ENCODE data around the gene MYO5C. TPM values are rescaled to one million over a fixed set of nuclear protein-coding genes. Genes with fewer than 3 reads are reported as not detected.

The MYO5C gene
- total RNA-seq, 4 donors from 2014 or later, result 56.1 to 151 (median 84.5) TPM

GRCh38 chr15:52162876-52163275 is 132.7 kb downstream of the MYO5C start:
- Histone ChIP-seq H3K27me3 (no peaks in the 10 kb centered on the region), H3K4me1 (no peaks in the 10 kb centered on the region), H3K4me3 (no peak overlapping the region), H3K9me3 (no peaks in the 10 kb centered on the region), H3K27ac (no peak overlapping the region), H3K36me3 (no peaks in the 10 kb centered on the region)
- TF ChIP-seq EP300 (IDR thresholded peaks at IDR 0.05; ENCODE audit: low read depth) (no peak), CTCF (IDR thresholded peaks at IDR 0.05) (no peak), POLR2AphosphoS5 (IDR thresholded peaks at IDR 0.05) (no peak), POLR2A (IDR thresholded peaks at IDR 0.05) (no peak)
- intact Hi-C loops (cut with DNase I; ENCODE audit: low total_unique reads) (no loop called here), in situ Hi-C loops (cut with MboI; ENCODE audit: low pct_ligation_motif_present in 1 of 4, low pct_unique_long_range_greater_than_20kb in 1 of 4, low sequenced_read_pairs in 3 of 4) (no loop called here)
- WGBS, 2 donors (ENCODE audit: low coverage in 1 of 2), result 80% methylated on average over 1 to 22 of the region's 22 CpGs
- no peak for DNase-seq

GRCh38 chr15:52162260-52162659 is 133.3 kb downstream of the MYO5C start:
- H3K9me3 ChIP-seq, result no peaks in the 10 kb centered on the region
- no peak overlapping the region for H3K4me3 ChIP-seq
- no peak for TF ChIP-seq CTCF (IDR thresholded peaks at IDR 0.05)
- no peak for TF ChIP-seq EP300 (IDR thresholded peaks at IDR 0.05; ENCODE audit: low read depth)
- TF ChIP-seq POLR2A (IDR thresholded peaks at IDR 0.05), result no peak
- H3K27ac ChIP-seq, result no peak overlapping the region
- no peaks in the 10 kb centered on the region for H3K4me1 ChIP-seq
- in situ Hi-C loops (cut with MboI; ENCODE audit: low pct_ligation_motif_present in 1 of 4, low pct_unique_long_range_greater_than_20kb in 1 of 4, low sequenced_read_pairs in 3 of 4) (no loop called here), intact Hi-C loops (cut with DNase I; ENCODE audit: low total_unique reads) (no loop called here)
- WGBS, 2 donors (ENCODE audit: low coverage in 1 of 2), result 76 to 86% methylated on average over 4 of the region's 4 CpGs
- no peaks in the 10 kb centered on the region for H3K27me3 ChIP-seq
- DNase-seq, result no peak
- H3K36me3 ChIP-seq, result no peaks in the 10 kb centered on the region

GRCh38 chr15:52161406-52161966 is 134.1 kb downstream of the MYO5C start:
- in situ Hi-C loops (cut with MboI; ENCODE audit: low pct_ligation_motif_present in 1 of 4, low pct_unique_long_range_greater_than_20kb in 1 of 4, low sequenced_read_pairs in 3 of 4) (no loop called here), intact Hi-C loops (cut with DNase I; ENCODE audit: low total_unique reads) (no loop called here)
- Histone ChIP-seq H3K4me1 (no peaks in the 10 kb centered on the region), H3K27me3 (no peaks in the 10 kb centered on the region), H3K27ac (no peak overlapping the region), H3K36me3 (no peaks in the 10 kb centered on the region), H3K4me3 (no peak overlapping the region), H3K9me3 (no peaks in the 10 kb centered on the region)
- DNase-seq, result no peak
- TF ChIP-seq POLR2AphosphoS5 (IDR thresholded peaks at IDR 0.05), result no peak
- TF ChIP-seq CTCF (IDR thresholded peaks at IDR 0.05), result no peak
- TF ChIP-seq POLR2A (IDR thresholded peaks at IDR 0.05), result no peak
- no peak for TF ChIP-seq EP300 (IDR thresholded peaks at IDR 0.05; ENCODE audit: low read depth)
- 80 to 97% methylated on average over 1 to 13 of the region's 13 CpGs for WGBS, 2 donors (ENCODE audit: low coverage in 1 of 2)

- in situ Hi-C loops (cut with MboI; ENCODE audit: low pct_ligation_motif_present in 1 of 4, low pct_unique_long_range_greater_than_20kb in 1 of 4, low sequenced_read_pairs in 3 of 4), result no loop called here
- TF ChIP-seq EP300 (IDR thresholded peaks at IDR 0.05; ENCODE audit: low read depth), result no peak
- TF ChIP-seq POLR2A (IDR thresholded peaks at IDR 0.05), result no peak
- no peak for TF ChIP-seq CTCF (IDR thresholded peaks at IDR 0.05)
- TF ChIP-seq POLR2AphosphoS5 (IDR thresholded peaks at IDR 0.05), result no peak
- intact Hi-C loops (cut with DNase I; ENCODE audit: low total_unique reads), result no loop called here
- Histone ChIP-seq H3K27me3 (no peaks in the 10 kb centered on the region), H3K4me3 (no peak overlapping the region), H3K4me1 (no peaks in the 10 kb centered on the region), H3K27ac (no peak overlapping the region), H3K36me3 (no peaks in the 10 kb centered on the region), H3K9me3 (no peaks in the 10 kb centered on the region)
- WGBS, 2 donors (ENCODE audit: low coverage in 1 of 2), result 98 to 100% methylated on average over 1 to 3 of the region's 3 CpGs
- no peak for DNase-seq
These were observed 136.0 kb downstream of the MYO5C start for GRCh38 chr15:52159645-52160044.

Measured in transverse colon (tissue), 4 donors.